ENCODE results near the gene ACBD6. TPM values are rescaled to one million over a fixed set of nuclear protein-coding genes. Genes with fewer than 3 reads are reported as not detected.
A peak's percentile ranks its signal among the peaks of the same experiment; 100 is the strongest.
"Not testable (repeated sequence)": the region's sequence is repeated elsewhere in the genome, so short reads cannot be mapped to it uniquely, and the experiment has no call there.

Gene ACBD6
- polyA plus RNA-seq, 1 donor, result 41.6 TPM

- no peak for DNase-seq
Observed at GRCh38 chr1:180488661-180489060, 13.7 kb downstream of the ACBD6 start.

- DNase-seq, result no peak
Observed at GRCh38 chr1:180486092-180486491, 16.3 kb downstream of the ACBD6 start.

GRCh38 chr1:180484490-180484889 is 17.9 kb downstream of the ACBD6 start:
- no peak for DNase-seq

- peak; percentile 47 for DNase-seq
Observed at GRCh38 chr1:180482425-180483275, 19.7 kb downstream of the ACBD6 start.

- no peak for DNase-seq
Observed at GRCh38 chr1:180470031-180470430, 32.3 kb downstream of the ACBD6 start.

GRCh38 chr1:180468311-180468710 is 34.1 kb downstream of the ACBD6 start:
- DNase-seq, result no peak

- DNase-seq, result no peak
Observed at GRCh38 chr1:180462102-180462501, 40.3 kb downstream of the ACBD6 start.

GRCh38 chr1:180461682-180462081 is 40.7 kb downstream of the ACBD6 start:
- DNase-seq, result not testable (repeated sequence)

- no peak for DNase-seq
Observed at GRCh38 chr1:180458807-180459206, 43.6 kb downstream of the ACBD6 start.

GRCh38 chr1:180456191-180456590 is 46.2 kb downstream of the ACBD6 start:
- DNase-seq, result no peak

- DNase-seq, result no peak
Observed at GRCh38 chr1:180451504-180451903, 50.9 kb downstream of the ACBD6 start.

GRCh38 chr1:180444522-180444921 is 57.9 kb downstream of the ACBD6 start:
- no peak for DNase-seq

GRCh38 chr1:180440335-180440734 is 62.0 kb downstream of the ACBD6 start:
- no peak for DNase-seq

GRCh38 chr1:180435566-180435965 is 66.8 kb downstream of the ACBD6 start:
- DNase-seq, result no peak

GRCh38 chr1:180433873-180434272 is 68.5 kb downstream of the ACBD6 start:
- no peak for DNase-seq

GRCh38 chr1:180431683-180432082 is 70.7 kb downstream of the ACBD6 start:
- no peak for DNase-seq

- DNase-seq, result no peak
Observed at GRCh38 chr1:180428782-180429695, 73.3 kb downstream of the ACBD6 start.

- no peak for DNase-seq
Observed at GRCh38 chr1:180425952-180426351, 76.4 kb downstream of the ACBD6 start.

GRCh38 chr1:180424848-180425457 is 77.4 kb downstream of the ACBD6 start:
- no peak for DNase-seq

GRCh38 chr1:180421614-180422013 is 80.8 kb downstream of the ACBD6 start:
- DNase-seq, result no peak

GRCh38 chr1:180421145-180421544 is 81.2 kb downstream of the ACBD6 start:
- not testable (repeated sequence) for DNase-seq

- no peak for DNase-seq
Observed at GRCh38 chr1:180415985-180416633, 86.3 kb downstream of the ACBD6 start.
